ENCODE measurements around the gene ANGPTL2. TPM values are rescaled to one million over a fixed set of nuclear protein-coding genes. Genes with fewer than 3 reads are reported as not detected.

ANGPTL2 gene
- total and polyA plus RNA-seq, 9 of the 15 experiments (the other 6 are each of a cell fraction or from before 2014, with no cell fraction given): not detected

DNA sequence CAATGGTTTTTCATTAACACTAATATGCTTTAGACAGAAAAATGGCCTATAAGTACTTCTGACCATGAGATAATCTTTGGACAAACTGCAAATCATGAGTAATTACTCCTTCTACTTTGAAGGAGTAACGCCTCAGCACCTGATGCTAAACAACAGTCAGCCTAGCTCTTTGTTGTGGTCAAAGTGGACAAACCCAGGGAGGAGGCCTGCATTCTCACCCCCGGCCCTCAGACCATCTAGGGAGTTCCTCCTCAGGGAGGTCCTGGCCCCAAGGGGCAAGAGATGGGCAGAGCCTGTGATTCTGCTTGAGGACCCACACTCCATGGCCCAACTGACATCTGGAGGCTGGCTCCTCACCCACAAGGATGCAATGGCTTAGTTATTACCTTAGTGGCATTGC lies 48.2 kb upstream of the ANGPTL2 start (continued):
- TF ChIP-seq DDX20 (tag; IDR thresholded peaks at IDR 0.05; ENCODE audit: low read depth) (no peak), SMAD4 (CRISPR knock-in tag; conservative IDR thresholded peaks at IDR 0.05) (no peak), JUNB (CRISPR knock-in tag; conservative IDR thresholded peaks at IDR 0.05) (no peak), NEUROD1 (IDR thresholded peaks at IDR 0.05; ENCODE audit: borderline replicate concordance, low read depth, low read length, partially characterized antibody) (no peak), RBM22 (IDR thresholded peaks at IDR 0.05; ENCODE audit: low read depth, low read length, poor library complexity, severe bottlenecking) (no peak), NFRKB (IDR thresholded peaks at IDR 0.05; ENCODE audit: low read depth) (no peak), POLR2G (IDR thresholded peaks at IDR 0.05; ENCODE audit: low read depth, low read length) (no peak)

DNA sequence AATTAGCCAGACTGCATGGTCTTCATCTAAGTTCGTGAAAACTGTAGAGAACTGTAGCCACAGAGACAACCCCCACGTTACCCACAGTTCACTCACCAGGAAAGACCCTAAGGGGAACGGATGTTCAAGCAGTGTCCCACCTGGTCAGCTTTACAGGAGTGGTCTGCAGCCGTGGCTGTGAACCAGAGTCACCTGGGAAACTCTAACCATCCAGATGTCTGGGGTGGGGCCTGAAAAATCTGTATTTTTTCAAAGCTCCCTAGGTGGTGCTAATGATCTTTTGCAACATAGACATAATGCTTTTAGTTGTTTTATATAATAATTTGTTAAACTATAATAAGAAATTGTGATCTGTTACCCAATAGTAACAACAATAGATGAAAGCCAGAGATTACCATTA lies 47.7 kb upstream of the ANGPTL2 start:
- peaks cover 13 to 26% of the 10 kb centered on the region in 2 experiments; a peak in 3 of 5 replicates for H3K4me1 ChIP-seq (replicated peaks in 1 of 2; ENCODE audit: control insufficient read depth in 2 of 2, insufficient read depth in 2 of 2, low read length in 2 of 2)
- FAIRE-seq: no peak
- no peak overlapping the region for H3K27ac ChIP-seq (ENCODE audit: extremely low read depth, low read depth, low read length)
- H3K9me1 ChIP-seq (ENCODE audit: control insufficient read depth, insufficient read depth, low read length): no peaks in the 10 kb centered on the region
- no TSS peak for BruUV-seq (replicated peaks)
- H3K27me3 ChIP-seq (ENCODE audit: control insufficient read depth in 2 of 2, insufficient read depth in 2 of 2, low read length in 2 of 2): peaks cover 0 to 4% of the 10 kb centered on the region in 2 experiments; a peak in 1 of 5 replicates
- DNase-seq (ENCODE audit: extremely low read depth in 1 of 4, low spot score in 3 of 4): no peak
- POLR2A ChIA-PET: interaction anchor here (1.5 kb wide), 1 partner anchor 17 kb away, joined by 3 read pairs; no protein-coding TSS in a partner anchor
- 39% methylated on average over 4 of the region's 4 CpGs for WGBS (ENCODE audit: insufficient coverage, low coverage, missing lambda C conversion rate)
- no peaks in the 10 kb centered on the region for H3K9me3 ChIP-seq (replicated peaks; ENCODE audit: control insufficient read depth, insufficient read depth, low read depth, low read length)
- no peaks in the 10 kb centered on the region for H3K36me3 ChIP-seq (ENCODE audit: control insufficient read depth, insufficient read depth, low read length)
- in situ Hi-C loops (cut with MboI) (no loop called here), intact Hi-C loops (cut with micrococcal nuclease) (no loop called here)
- no peak overlapping the region for H2AFZ ChIP-seq (ENCODE audit: low read depth, low read length)
- no peaks in the 10 kb centered on the region for H3K79me2 ChIP-seq (ENCODE audit: control insufficient read depth, insufficient read depth, low read length)
- no peak overlapping the region for H3K9ac ChIP-seq (ENCODE audit: insufficient read depth in 1 of 2, low read depth in 2 of 2, low read length in 2 of 2)
- TF ChIP-seq ZNF764 (CRISPR knock-in tag; IDR thresholded peaks at IDR 0.05; ENCODE audit: low read depth): no peak
- TF ChIP-seq, protein P1, sequence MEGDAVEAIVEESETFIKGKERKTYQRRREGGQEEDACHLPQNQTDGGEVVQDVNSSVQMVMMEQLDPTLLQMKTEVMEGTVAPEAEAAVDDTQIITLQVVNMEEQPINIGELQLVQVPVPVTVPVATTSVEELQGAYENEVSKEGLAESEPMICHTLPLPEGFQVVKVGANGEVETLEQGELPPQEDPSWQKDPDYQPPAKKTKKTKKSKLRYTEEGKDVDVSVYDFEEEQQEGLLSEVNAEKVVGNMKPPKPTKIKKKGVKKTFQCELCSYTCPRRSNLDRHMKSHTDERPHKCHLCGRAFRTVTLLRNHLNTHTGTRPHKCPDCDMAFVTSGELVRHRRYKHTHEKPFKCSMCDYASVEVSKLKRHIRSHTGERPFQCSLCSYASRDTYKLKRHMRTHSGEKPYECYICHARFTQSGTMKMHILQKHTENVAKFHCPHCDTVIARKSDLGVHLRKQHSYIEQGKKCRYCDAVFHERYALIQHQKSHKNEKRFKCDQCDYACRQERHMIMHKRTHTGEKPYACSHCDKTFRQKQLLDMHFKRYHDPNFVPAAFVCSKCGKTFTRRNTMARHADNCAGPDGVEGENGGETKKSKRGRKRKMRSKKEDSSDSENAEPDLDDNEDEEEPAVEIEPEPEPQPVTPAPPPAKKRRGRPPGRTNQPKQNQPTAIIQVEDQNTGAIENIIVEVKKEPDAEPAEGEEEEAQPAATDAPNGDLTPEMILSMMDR (IDR thresholded peaks at IDR 0.05 in 2 of 3, conservative IDR thresholded peaks at IDR 0.05 in 1 of 3; ENCODE audit: insufficient read depth in 2 of 3, low read depth in 1 of 3, low read length in 3 of 3): peak in 2 of 3 experiments; percentile 3 to 22; a peak in 1 of 6 replicates
- no peak overlapping the region for H3K4me2 ChIP-seq (ENCODE audit: insufficient read depth, low read length)
- H4K20me1 ChIP-seq (replicated peaks; ENCODE audit: control insufficient read depth, insufficient read depth, low read length): 0 out of 2 replicates have a peak, but pooled peaks cover 3% of the 10 kb centered on the region
- CTCF ChIA-PET (ENCODE audit: low intra/inter-chr PET ratio): no interaction called here
- H3K4me3 ChIP-seq: no peak overlapping the region
- no peak for ATAC-seq

Data from K562 (cell line).